COLO829 (cell line): Measurements from ENCODE around the gene OXCT1.

Source experiments
- DNase-seq: peaks from one replicate; pipeline ENCODE4 v3.0.0; 2012; ENCODE audit warnings: low spot score

Gene OXCT1

GRCh38 chr5:41707853-41708603, 162.2 kb downstream of the OXCT1 start:
- peak; percentile 28 for DNase-seq

DNA sequence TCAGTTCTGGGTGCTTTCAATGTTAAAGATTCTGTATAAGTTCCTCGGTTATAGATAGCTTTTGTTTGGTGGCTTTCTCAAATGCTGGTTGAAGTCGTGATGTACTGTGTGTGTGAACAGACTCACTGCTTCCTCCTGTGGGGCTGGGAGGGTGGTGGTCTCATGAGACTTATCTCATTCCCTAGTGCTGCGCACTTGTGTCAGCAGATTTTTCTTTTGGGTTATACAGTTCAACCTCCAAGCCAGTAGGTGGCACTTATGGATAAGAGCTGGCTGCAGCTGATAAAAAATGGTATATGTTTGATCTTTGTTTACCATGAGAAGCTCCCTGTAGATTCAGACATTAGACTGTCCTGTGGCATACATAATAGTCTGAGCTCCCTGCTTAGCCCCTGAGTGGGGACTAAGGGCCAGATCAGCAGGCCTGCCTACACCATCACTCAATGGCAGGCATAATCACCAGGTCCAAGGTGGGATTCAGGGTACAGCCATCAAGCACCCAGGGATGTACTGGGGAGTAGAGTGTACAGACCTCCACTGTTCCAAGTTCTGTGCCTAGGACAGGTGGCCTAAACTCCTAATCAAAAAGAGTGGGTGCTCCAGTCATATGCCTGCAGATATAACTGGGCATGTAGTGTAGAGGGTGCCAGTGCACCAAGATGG, 174.2 kb downstream of the OXCT1 start:
- DNase-seq, result no peak

GRCh38 chr5:41686767-41687166, 183.5 kb downstream of the OXCT1 start:
- no peak for DNase-seq

DNA sequence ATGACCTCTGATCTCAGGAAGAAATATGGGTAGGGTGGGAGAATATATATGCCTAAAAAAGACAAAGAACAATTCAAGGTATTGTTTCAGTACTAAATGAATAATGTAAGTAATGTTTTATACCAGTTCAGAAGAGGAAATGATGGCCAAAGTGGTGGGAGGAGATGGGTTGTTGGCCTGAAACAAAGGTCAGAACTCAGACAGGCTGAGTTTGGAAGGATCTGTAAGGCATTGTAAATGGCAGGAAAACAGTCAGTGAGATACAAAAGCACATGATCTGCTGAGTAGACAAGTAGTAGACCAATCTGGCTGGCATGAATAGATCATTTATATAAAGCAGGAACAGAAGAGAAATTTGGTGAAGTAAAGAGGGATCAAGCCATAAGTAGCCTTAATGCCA, 184.0 kb downstream of the OXCT1 start:
- DNase-seq, result peak; percentile 68

DNA sequence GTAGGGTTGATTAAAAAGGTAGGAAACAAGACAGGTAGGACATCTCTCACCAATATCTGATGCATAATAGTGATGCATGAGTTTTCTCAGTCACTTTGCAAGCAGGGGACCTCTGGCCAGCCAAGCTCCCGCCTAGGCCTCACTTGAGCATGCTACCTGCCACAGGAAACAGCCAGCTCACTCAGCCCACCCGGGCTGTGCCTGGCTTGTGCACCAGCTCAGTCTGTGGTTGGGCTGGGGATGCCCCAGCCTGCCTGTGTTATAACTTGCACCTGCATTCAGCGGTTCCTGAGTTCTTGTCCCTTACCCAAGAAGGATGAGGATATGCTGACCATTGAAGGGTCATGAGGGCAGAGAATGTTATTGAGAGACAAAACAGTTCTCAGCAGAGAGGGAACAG, 187.0 kb downstream of the OXCT1 start:
- DNase-seq, result no peak

GRCh38 chr5:41682641-41683040, 187.6 kb downstream of the OXCT1 start:
- no peak for DNase-seq

- DNase-seq, result no peak
These were observed 188.4 kb downstream of the OXCT1 start for GRCh38 chr5:41681840-41682239.
